ENCODE measurements around the gene BHLHE40. TPM values are rescaled to one million over a fixed set of nuclear protein-coding genes. Genes with fewer than 3 reads are reported as not detected.
A peak's percentile ranks its signal among the peaks of the same experiment; 100 is the strongest.

Gene BHLHE40
- total and polyA plus RNA-seq, 4 experiments from 2014 or later: 33.0 to 45.8 (median 39.7) TPM

DNA sequence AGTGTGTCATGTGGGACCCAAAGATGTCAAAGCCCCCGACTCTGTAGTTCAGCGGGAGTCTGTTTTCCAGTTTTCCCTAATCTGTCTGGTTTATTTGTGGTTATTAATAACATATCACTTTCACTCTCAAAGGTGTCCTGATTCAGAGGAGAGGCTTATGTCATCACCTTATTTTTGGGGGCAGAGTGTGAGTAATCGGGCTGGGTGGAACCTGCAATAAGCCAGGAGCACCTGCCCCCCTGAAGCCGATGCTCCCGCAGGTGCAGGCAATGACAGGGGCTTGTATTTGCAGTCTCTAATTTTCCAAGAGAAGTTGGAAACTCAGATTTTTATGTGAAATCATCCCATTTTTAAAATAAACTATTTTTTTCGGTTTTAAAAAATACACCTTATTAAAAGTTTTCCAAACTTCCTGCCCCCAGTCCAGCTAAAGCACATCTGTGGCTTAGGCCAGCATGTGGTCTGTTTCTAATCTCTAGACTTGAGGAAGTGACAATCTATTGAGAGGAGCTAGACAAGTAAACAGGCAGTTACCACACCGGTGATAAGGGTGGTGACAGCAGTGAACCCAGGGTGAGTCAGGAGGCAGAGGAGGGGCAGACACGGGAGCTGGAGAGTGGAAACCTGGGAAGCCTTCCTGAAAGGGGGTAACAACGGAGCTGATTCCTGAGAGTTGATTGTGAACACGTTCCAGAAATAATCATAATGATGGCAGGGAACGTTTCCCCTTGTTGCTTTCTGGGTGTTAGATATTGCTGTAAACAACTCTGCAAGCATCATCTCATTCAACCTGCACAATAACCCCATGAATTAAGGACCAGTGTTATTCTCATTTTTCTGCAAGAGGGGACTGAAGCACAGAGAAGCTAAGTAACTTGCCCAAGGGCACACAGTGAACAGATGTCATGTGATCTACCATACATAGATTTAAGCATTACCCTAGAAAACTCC, 37.2 kb downstream of the BHLHE40 start:
- H3K27me3 ChIP-seq (ENCODE audit: insufficient read depth, low read length): no peaks in the 10 kb centered on the region
- H3K4me3 ChIP-seq (ENCODE audit: low read length in 2 of 2): no peak overlapping the region
- H3K9me3 ChIP-seq (ENCODE audit: control insufficient read depth in 1 of 2, low read length in 2 of 2): no peaks in the 10 kb centered on the region
- Mint-ChIP-seq H3K4me3 (peak overlapping the region; percentile 1 to 76 (median 61)), H3K27ac (peak overlapping the region; percentile 82 to 97 (median 91)), H3K9me3 (no peaks in the 10 kb centered on the region), H3K4me1 (peaks cover 51 to 82% (median 67%) of the 10 kb centered on the region in 4 donors), H3K27me3 (no peaks in the 10 kb centered on the region), H3K36me3 (no peaks in the 10 kb centered on the region)
- ChIA-PET POLR2A (ENCODE audit: partially characterized antibody) (interaction anchor here (0.6 to 25.1 kb wide), 14 partner anchors 8 to 523 kb away, joined by 3 to 580 read pairs (median 4); partner anchors contain the start of genes BHLHE40 and ITPR1), CTCF (ENCODE audit: partially characterized antibody) (interaction anchor here (0.8 to 12.7 kb wide), 8 partner anchors 11 to 305 kb away, joined by 3 to 251 read pairs (median 6); partner anchors contain the start of gene BHLHE40)
- intact Hi-C loops (cut with micrococcal nuclease): loop anchor here (2.0 kb wide), 1 partner anchor 14 kb away; no protein-coding TSS in a partner anchor
- DNase-seq: peak; percentile 32 to 78 (median 48)
- no peaks in the 10 kb centered on the region for H3K36me3 ChIP-seq (ENCODE audit: insufficient read depth, low read length)
- peaks cover 71% of the 10 kb centered on the region for H3K4me1 ChIP-seq (ENCODE audit: insufficient read depth, low read length)
- H3K27ac ChIP-seq (ENCODE audit: low read depth, low read length): no peak overlapping the region

DNA sequence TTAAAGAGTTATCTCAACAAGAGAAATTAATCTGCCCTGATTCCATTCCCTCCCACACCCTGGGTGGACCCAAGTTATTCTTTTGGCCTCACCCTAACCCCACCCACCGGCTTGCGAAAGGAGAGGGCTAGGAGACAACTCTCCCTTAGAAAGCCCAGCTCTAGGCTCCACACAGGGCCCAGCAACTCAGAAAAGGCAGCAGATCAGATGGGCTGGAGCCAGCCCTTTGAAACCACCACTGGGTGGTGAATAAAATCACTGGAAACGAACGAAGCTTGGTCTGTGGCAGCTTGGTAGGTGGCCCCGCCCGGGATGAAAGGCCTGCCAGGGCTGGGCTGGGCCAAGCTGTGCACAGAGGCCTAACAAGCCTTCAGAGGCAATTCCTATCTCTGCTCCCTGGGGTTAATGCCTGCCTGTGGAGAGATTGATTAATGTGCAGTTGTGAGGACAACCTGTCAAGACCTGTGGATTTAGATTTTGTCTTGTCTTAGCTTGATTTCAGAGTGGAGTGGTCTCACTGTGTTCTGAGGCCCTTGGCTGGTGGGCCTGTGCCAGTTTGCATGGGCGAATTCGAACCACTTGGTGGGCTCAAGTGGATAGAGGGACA, 38.8 kb downstream of the BHLHE40 start:
- H3K36me3 ChIP-seq (ENCODE audit: insufficient read depth, low read length): no peaks in the 10 kb centered on the region
- peak overlapping the region in 5 of 8 donors; percentile 1 to 55 (median 45) for H3K4me3 Mint-ChIP-seq
- POLR2A ChIA-PET (ENCODE audit: partially characterized antibody): interaction anchor here (1.0 to 25.1 kb wide), 9 partner anchors 9 to 307 kb away, joined by 3 to 580 read pairs (median 3); partner anchors contain the start of gene BHLHE40
- H3K27ac Mint-ChIP-seq: peak overlapping the region; percentile 81 to 87 (median 83)
- no peaks in the 10 kb centered on the region for H3K9me3 Mint-ChIP-seq
- peak in 1 of 5 donors; percentile 26 for DNase-seq
- no peaks in the 10 kb centered on the region for H3K9me3 ChIP-seq (ENCODE audit: control insufficient read depth in 1 of 2, low read length in 2 of 2)
- peaks cover 48 to 82% (median 69%) of the 10 kb centered on the region in 4 donors for H3K4me1 Mint-ChIP-seq
- intact Hi-C loops (cut with micrococcal nuclease): loop anchor here (2.0 kb wide), 3 partner anchors 15 to 195 kb away; partner anchors contain the start of gene BHLHE40
- CTCF ChIA-PET (ENCODE audit: partially characterized antibody): interaction anchor here (1.0 to 12.7 kb wide), 6 partner anchors 9 to 307 kb away, joined by 3 to 251 read pairs (median 16); partner anchors contain the start of gene BHLHE40
- H3K36me3 Mint-ChIP-seq: no peaks in the 10 kb centered on the region
- peaks cover 73% of the 10 kb centered on the region for H3K4me1 ChIP-seq (ENCODE audit: insufficient read depth, low read length)
- H3K27ac ChIP-seq (ENCODE audit: low read depth, low read length): no peak overlapping the region
- no peak overlapping the region for H3K4me3 ChIP-seq (ENCODE audit: low read length in 2 of 2)
- no peaks in the 10 kb centered on the region for H3K27me3 ChIP-seq (ENCODE audit: insufficient read depth, low read length)
- no peaks in the 10 kb centered on the region for H3K27me3 Mint-ChIP-seq

DNA sequence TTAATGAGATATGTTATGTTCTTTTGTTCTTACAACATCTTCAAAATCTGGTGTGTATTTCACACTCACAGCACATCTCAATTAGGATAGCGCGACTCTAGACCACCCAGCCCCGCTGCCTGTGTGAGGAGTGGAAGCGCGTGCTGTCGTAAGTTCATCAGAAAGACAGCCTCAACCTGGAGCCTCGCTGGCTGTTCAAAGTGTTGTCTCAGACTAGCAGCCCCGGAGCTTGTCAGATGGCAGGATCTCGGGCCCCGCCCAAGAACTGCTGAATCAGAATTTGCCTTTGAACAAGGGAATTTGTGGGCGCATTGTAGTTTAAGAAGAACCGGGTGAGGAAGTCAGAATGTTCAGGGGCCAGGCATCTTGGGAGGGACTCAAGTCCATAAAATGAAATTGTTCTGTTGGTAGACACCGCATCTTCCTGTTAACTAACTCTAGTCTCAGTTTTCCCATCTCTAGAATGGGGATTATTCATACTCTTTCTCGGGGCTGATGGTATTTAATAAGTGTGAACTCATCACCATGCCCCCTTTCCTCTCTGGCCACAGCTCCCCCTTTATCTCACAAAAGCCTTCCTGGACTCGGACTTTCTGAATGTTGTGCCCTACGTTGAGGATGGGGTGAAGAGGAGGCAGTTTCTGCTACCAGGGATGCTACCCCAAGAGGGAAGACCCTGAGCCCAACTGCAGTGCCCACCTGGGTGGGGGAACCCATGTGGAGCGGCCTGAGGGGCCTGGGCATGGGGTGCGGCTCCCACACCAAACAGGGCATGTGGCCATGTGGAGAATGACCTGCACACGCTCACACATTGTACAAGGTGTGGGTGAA, 40.4 kb downstream of the BHLHE40 start:
- DNase-seq: peak; percentile 80 to 91 (median 83)
- no peak overlapping the region for H3K4me3 ChIP-seq (ENCODE audit: low read length in 2 of 2)
- ChIA-PET POLR2A (ENCODE audit: partially characterized antibody) (interaction anchor here (0.5 to 25.1 kb wide), 8 partner anchors 8 to 293 kb away, joined by 3 to 580 read pairs (median 4); partner anchors contain the start of gene BHLHE40), CTCF (ENCODE audit: partially characterized antibody) (interaction anchor here (1.0 to 12.7 kb wide), 5 partner anchors 8 to 309 kb away, joined by 3 to 251 read pairs (median 9); partner anchors contain the start of gene BHLHE40)
- Mint-ChIP-seq H3K27me3 (no peaks in the 10 kb centered on the region), H3K4me3 (peak overlapping the region in 7 of 8 donors; percentile 37 to 83 (median 71)), H3K36me3 (no peaks in the 10 kb centered on the region), H3K4me1 (peaks cover 46 to 79% (median 66%) of the 10 kb centered on the region in 4 donors), H3K27ac (peak overlapping the region; percentile 68 to 98 (median 95)), H3K9me3 (peaks cover 0 to 2% (median 0%) of the 10 kb centered on the region in 8 donors)
- H3K9me3 ChIP-seq (ENCODE audit: control insufficient read depth in 1 of 2, low read length in 2 of 2): no peaks in the 10 kb centered on the region
- H3K27me3 ChIP-seq (ENCODE audit: insufficient read depth, low read length): no peaks in the 10 kb centered on the region
- peak overlapping the region; percentile 43 for H3K27ac ChIP-seq (ENCODE audit: low read depth, low read length)
- intact Hi-C loops (cut with micrococcal nuclease): loop anchor here (2.0 kb wide), 2 partner anchors 41 to 197 kb away; partner anchors contain the start of gene BHLHE40
- H3K4me1 ChIP-seq (ENCODE audit: insufficient read depth, low read length): peaks cover 70% of the 10 kb centered on the region
- H3K36me3 ChIP-seq (ENCODE audit: insufficient read depth, low read length): no peaks in the 10 kb centered on the region

DNA sequence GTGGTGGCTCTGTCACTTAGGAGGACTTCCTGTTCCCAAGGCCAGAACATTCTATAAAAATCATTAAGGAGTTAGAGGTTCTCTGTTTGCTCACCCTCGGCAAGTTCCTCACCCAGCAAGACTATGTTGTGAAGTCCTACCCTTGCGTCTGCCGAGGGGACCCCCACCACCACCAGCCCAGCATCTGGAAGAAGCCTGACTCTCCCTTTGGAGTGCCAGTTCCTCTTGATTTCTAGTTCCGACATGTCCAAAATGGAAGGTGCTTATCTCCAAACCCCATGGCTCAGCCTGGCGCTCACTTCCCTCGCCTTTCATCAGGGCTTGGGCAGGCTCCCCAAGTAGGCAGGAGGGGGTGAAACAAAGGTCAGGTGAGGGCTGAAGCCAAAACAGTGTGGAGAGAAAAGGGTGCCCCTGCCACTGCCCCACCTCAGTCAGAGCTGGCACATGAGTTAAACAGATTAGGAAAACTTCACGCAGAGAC, 41.0 kb downstream of the BHLHE40 start:
- H3K27me3 Mint-ChIP-seq: no peaks in the 10 kb centered on the region
- Histone ChIP-seq H3K36me3 (ENCODE audit: insufficient read depth, low read length) (no peaks in the 10 kb centered on the region), H3K27ac (ENCODE audit: low read depth, low read length) (peak overlapping the region; percentile 43), H3K4me3 (ENCODE audit: low read length in 2 of 2) (no peak overlapping the region), H3K27me3 (ENCODE audit: insufficient read depth, low read length) (no peaks in the 10 kb centered on the region), H3K9me3 (ENCODE audit: control insufficient read depth in 1 of 2, low read length in 2 of 2) (no peaks in the 10 kb centered on the region), H3K4me1 (ENCODE audit: insufficient read depth, low read length) (peaks cover 66% of the 10 kb centered on the region)
- peaks cover 0 to 2% (median 0%) of the 10 kb centered on the region in 8 donors for H3K9me3 Mint-ChIP-seq
- peaks cover 44 to 74% (median 62%) of the 10 kb centered on the region in 4 donors for H3K4me1 Mint-ChIP-seq
- H3K27ac Mint-ChIP-seq: peak overlapping the region; percentile 44 to 97 (median 91)
- no peaks in the 10 kb centered on the region for H3K36me3 Mint-ChIP-seq
- intact Hi-C loops (cut with micrococcal nuclease): no loop called here
- CTCF ChIA-PET (ENCODE audit: partially characterized antibody): interaction anchor here (3.0 to 13.9 kb wide), 4 partner anchors 39 to 309 kb away, joined by 10 to 251 read pairs (median 128); partner anchors contain the start of gene BHLHE40
- no peak for DNase-seq
- POLR2A ChIA-PET (ENCODE audit: partially characterized antibody): interaction anchor here (1.1 to 25.1 kb wide), 3 partner anchors 38 to 294 kb away, joined by 3 to 580 read pairs (median 11); partner anchors contain the start of gene BHLHE40
- peak overlapping the region in 3 of 8 donors; percentile 13 to 35 (median 17) for H3K4me3 Mint-ChIP-seq

DNA sequence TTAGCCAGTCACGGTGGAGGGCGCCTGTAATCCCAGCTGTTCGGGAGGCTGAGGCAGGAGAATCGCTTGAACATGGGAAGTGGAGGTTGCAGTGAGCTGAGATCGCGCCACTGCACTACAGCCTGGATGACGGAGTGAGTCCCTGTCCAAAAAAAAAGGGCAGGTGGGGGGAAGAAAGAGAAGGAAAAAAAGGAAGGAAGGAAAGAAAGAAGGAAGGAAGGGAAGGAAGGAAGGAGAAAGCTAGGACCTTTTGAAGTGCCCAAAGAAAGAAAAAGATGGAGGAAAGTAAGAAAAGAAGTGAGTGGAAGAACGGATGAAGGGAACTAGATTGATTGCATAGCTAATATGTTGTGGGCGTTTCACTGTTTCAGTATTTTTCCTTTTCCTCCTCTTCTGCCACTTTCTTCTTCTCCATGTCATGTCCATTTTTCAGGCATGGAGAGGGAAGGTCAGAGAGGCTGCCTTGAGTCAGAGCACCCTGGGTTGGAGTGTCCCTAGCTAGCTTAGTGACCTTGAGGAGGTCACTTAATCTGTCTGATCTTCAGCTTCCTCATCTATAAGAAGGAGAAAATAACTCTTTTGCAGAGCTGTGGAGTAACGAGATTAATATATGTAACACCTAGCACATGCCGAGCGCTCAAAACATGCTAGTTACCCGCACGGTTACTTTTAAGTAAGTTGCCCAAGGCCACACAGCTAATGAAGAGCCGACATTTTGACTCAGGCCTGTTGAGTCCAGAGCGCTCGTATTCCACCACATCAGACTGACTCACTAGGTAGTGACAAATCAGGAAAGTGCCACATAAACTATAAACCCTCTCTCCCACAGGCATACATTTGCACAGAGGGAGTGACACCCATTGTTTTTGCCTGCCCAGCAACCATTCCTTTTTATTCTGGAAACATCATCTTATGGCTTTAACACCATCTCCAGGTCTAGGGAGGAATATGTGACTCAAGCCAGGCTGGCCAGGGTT, 42.2 kb downstream of the BHLHE40 start:
- ChIA-PET CTCF (ENCODE audit: partially characterized antibody) (interaction anchor here (0.7 to 13.9 kb wide), 9 partner anchors 9 to 310 kb away, joined by 3 to 251 read pairs (median 8); partner anchors contain the start of gene BHLHE40), POLR2A (ENCODE audit: partially characterized antibody) (interaction anchor here (0.7 to 25.1 kb wide), 5 partner anchors 9 to 1858 kb away, joined by 3 to 580 read pairs (median 4); partner anchors contain the start of gene BHLHE40)
- Histone ChIP-seq H3K27me3 (ENCODE audit: insufficient read depth, low read length) (no peaks in the 10 kb centered on the region), H3K9me3 (ENCODE audit: control insufficient read depth in 1 of 2, low read length in 2 of 2) (no peaks in the 10 kb centered on the region), H3K4me1 (ENCODE audit: insufficient read depth, low read length) (peaks cover 59% of the 10 kb centered on the region), H3K27ac (ENCODE audit: low read depth, low read length) (no peak overlapping the region), H3K4me3 (ENCODE audit: low read length in 2 of 2) (no peak overlapping the region), H3K36me3 (ENCODE audit: insufficient read depth, low read length) (no peaks in the 10 kb centered on the region)
- Mint-ChIP-seq H3K9me3 (peaks cover 0 to 2% (median 0%) of the 10 kb centered on the region in 8 donors), H3K27ac (peak overlapping the region; percentile 44 to 91 (median 86)), H3K36me3 (no peaks in the 10 kb centered on the region), H3K27me3 (no peaks in the 10 kb centered on the region), H3K4me1 (peaks cover 41 to 71% (median 59%) of the 10 kb centered on the region in 4 donors), H3K4me3 (peak overlapping the region in 1 of 8 donors; percentile 49)
- no peak for DNase-seq
- intact Hi-C loops (cut with micrococcal nuclease): no loop called here

Measured in CD4-positive, alpha-beta memory T cell (primary cell).